Cortex of kidney (tissue), 1 donor: ENCODE results near the gene HMGCLL1.

ENCODE experiments used
- DNase-seq: peaks from one replicate; lab custom pipeline; 2025; lab: John Stamatoyannopoulos, UW

The HMGCLL1 gene

DNA sequence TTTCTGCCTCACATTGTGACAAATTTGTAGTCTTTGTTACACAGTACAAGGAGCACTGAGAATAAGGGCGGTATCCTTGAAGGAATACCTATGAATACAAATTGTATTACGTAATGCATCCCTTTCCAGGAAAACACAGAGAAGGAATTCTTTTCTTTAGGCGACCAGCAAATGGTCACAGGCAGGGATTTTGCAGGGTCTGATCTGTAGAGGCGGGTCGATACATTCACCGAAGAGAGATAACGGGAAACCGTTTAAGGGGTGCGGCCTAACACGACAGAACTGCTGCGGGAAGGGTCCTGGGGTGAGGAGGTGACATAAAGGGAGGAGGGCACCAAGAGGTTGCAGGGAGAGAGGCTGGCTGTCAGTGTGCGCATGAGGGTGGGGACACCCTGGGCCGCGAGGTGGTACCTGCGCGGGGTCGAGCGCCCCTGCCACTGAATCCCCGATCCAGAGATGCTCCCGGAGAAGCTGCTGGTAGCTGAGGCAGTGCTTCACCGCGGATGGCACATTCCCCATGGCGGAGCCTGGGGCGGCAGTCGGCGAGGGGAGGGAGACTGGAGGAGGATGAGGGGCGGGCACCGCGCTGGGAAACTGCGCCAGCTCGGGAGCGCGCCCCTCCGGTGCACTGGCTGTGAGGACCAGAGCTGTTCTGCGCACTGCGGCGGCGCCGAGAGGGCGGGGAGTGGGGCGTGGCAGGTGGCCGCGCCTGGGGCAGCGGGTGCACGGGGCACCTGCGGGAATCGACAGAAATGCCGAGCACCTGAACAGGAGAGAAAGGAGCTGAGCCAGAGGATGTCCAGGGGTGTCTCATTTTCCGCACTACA, at the start of gene HMGCLL1:
HMGCLL1 (minus strand) TSS at position 656 of the 827 bp plus-strand sequence; CDS start at position 519, 137 bp downstream.
- DNase-seq = no peak

GRCh38 chr6:55621993-55622392, 43.0 kb upstream of the HMGCLL1 start:
- no peak for DNase-seq

DNA sequence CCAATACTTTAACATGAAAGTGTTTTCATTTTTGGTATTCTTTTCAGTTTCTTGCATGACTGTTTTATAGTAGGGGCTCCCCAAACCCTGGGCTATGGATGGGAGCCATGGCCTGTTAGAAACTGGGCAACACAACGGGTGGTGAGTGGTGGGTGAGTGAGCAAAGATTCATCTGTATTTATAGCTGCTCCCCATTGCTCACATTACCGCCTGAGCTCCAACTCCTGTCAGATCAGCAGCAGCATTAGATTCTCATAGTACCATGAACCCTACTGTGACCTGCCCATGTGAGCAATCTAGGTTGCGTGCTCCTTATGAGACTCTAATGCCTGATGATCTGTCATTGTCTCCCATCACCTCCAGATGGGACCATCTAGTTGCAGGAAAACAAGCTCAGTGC, 42.3 kb upstream of the HMGCLL1 start:
- DNase-seq = no peak

- no peak for DNase-seq
Measured at GRCh38 chr6:55617272-55617671, 38.3 kb upstream of the HMGCLL1 start.

DNA sequence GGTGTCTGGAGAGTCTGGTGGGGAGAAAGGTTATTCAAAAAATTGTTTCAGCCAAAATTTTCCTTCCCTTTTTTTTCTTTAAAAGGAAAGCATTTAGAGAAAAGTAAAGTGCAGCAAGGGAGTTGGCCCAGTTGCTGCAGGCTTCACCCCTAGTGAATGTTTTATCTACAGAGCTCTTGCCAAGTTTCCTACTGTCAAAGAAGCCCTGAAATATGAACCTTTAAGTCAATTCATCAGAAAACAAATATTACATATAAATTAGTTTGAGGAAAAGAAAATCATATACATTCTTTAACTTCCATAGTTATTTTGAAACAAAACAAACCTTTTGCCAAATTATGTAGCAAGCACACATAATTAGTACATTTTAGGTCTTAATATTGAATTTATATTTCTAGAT, 25.0 kb upstream of the HMGCLL1 start:
- DNase-seq = no peak

DNA sequence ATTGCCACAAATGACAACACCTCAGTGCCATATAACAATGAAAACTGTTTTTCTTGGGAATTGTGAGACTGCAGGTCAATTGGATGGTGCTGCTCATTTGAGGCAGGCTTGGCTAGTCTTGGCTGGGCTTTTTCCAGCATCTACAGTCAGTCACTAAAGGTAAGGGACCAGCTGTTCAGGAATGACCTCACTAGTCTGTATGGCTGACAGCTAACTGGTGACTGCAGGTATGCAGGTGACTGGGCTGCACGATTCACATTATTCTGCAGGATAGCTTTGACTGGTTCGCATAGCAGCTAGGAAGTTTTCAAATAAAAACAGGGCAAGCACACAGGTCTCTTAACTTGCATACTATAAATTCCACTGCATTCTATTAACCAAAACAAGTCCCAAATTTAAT, 22.1 kb upstream of the HMGCLL1 start:
- DNase-seq = no peak

DNA sequence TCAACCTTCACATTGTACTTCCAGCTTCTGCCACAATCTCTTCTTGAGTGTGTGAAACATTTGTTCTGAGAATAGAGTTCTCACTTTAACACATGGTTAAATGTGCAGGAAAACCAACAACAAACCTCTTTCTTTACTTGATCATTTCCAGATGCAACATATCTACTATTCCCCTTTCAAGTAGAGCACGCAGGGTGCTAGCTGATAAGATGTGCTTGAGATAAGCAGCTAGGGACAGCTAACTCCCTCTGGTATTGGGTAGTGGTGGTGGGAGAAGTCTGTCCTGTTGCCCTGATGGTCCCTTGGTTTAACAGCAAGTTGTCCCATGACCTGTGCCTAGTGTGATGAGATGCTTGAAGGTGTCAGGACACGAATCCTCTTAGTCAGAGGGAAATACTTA, 15.4 kb upstream of the HMGCLL1 start:
- DNase-seq = no peak

GRCh38 chr6:55584654-55585354, 5.8 kb upstream of the HMGCLL1 start:
- no peak for DNase-seq

GRCh38 chr6:55576811-55577210, 2.2 kb downstream of the HMGCLL1 start:
- DNase-seq = no peak

GRCh38 chr6:55574556-55574955, 4.4 kb downstream of the HMGCLL1 start:
- no peak for DNase-seq

DNA sequence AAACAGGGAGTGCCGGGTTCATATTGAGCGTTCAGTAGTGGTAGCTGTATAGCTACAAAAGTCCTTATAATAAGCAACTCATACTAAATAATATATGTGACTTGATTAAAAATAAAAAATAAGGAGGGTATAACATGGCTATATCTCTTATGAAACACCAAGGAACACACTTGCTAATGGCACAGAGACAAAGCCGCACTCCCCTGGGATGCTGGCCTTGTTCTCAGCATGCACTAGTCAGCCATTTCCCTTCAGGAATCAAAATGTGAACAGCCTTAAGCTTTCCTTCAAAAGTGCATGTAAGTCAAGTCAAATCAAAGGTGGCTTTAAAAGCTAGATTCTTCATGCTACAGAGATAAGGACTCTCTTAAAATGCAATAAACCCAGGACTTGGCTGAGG, 9.4 kb downstream of the HMGCLL1 start:
- no peak for DNase-seq

GRCh38 chr6:55568808-55569439, 10.1 kb downstream of the HMGCLL1 start:
- no peak for DNase-seq

DNA sequence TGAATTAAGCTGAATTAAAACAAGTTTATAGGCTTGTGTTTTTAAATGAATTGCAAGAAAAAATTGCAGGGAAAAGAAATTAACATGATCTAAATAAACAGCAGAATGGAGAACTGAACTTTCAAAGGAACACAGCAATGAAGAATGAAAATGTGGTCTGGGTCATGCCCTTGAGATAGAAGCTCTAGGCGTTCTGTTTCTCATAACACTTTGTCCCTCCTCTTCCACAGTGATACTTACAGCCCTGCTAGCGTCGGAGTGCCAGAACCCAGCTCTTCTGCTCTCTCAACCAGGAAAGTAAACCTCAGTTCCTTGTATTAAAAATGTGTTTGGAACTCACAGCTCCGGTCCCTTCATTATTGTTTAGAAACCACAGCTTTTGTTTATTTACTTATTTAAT, 11.4 kb downstream of the HMGCLL1 start:
- DNase-seq = no peak

DNA sequence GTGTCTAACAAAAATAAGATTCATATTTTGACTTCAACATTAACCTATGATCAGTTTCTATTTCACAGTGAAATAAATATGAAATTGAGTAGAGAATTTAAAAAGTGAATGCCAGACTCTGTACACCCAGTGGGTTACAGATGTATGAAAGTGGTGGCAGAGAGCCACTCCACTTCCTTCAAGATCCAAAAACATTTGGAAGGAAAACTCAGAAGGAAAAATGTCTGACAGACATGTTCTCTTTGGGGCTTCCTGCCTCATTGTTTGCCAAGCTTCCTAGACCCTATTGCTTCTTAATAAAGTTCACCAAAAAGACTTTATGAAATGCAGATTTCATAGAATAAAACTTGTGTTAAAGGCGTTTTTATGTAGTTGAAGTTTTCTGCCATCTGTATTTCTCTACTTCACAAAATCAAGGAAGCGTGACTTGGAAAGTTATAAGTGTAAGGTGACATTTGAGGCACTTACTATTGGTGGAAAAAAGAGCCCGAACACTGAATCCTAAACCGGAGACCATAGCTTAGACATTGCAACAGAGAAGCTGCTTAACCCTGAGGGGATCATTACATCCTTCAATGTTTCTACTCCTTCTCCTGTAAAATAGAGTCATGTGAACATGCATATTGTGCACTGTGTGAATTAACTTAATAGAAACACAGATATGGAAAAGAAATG, 12.8 kb downstream of the HMGCLL1 start:
- DNase-seq = no peak

DNA sequence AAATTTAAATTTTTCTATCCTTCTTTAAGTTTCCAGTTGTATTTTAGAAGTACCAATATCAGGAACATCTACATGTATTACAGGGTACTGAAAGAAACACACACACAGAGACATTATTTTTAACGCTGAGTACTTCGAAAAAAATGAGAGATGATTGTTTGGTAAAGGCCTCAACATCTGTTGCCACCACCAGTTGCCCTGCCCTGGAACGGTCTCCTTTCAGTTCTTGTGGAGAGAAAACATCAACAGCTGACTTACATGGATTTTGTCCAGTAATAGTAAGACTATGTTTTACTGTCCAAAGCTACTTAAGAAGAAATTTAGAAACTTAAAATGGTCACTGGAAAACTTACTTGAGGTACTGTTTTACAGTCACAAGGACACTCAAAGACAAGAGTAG, 16.7 kb downstream of the HMGCLL1 start:
- no peak for DNase-seq

- no peak for DNase-seq
Measured at GRCh38 chr6:55560290-55560885, 18.6 kb downstream of the HMGCLL1 start.

DNA sequence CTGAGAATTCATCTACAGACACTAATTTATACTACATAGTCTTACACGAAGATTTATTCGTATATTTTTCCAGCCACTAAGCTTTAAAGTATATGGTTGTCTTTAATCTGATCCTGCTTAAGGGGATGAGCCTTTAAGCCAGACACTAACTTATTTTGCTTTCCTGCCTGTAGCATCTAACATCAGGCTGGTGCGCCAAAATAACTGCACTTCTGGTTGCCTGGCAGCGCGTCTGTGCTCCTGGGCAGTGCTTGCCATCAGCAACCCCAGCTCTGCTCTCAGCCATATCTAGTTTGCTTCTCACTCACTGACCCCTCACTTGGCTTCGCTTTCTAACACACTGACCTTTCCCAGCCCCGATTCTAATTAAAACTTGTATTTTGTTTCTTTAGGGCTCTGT, 21.8 kb downstream of the HMGCLL1 start:
- no peak for DNase-seq

DNA sequence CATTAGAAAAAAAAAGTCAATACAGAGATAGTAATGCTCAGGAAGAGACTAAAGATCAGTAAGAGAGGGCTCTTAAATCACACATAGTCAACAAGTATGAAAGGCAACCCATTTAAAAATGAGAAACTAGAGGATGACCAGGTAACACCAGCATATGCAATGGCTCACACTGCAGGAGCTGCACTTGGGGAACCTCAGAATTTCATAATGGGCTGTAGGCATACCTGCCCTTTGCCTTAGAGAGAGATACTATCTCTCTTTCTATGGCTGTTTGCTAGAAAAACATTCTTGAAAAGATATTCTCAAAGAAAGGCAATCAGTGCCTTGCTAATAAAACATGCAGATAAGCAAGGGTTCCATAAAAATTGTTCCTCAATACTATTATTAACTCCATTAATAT, 33.2 kb downstream of the HMGCLL1 start:
- no peak for DNase-seq

GRCh38 chr6:55543633-55544309, 35.2 kb downstream of the HMGCLL1 start:
- DNase-seq = no peak

- DNase-seq = no peak
Measured at GRCh38 chr6:55541024-55541423, 38.0 kb downstream of the HMGCLL1 start.

- DNase-seq = no peak
Measured at GRCh38 chr6:55536391-55536956, 42.5 kb downstream of the HMGCLL1 start.
